HepG2 (cell line): ENCODE results near the gene GOSR1. TPM values are rescaled to one million over a fixed set of nuclear protein-coding genes. Genes with fewer than 3 reads are reported as not detected.

Experiments used
- ATAC-seq: fragments of 200-7000 bp; cut with Tn5 transposase; 3 replicates; pipeline ENCODE4 v1.9.1; 2020; ENCODE audit warnings: mild to moderate bottlenecking, moderate library complexity
- BruUV-seq: library from RNA; stranded (reverse); fragments of 400-500 nt; replicated peaks from 2 replicates; lab custom pipeline; 2021; lab: Mats Ljungman, UMichigan
- CTCF ChIA-PET: fragments of 300-600 bp; formaldehyde crosslinking; extraction: SDS; loops from one replicate; lab custom pipeline; 2021; ENCODE audit warnings: low total read pairs, inconsistent platforms, low intra/inter-chr PET ratio; lab: Yijun Ruan, JAX
- POLR2A ChIA-PET: fragments of 350-600 bp; sonication (Branson Sonifier 250); formaldehyde crosslinking; loops from one replicate; lab custom pipeline; 2020; ENCODE audit warnings: antibody characterized with exemption, inconsistent platforms; lab: Yijun Ruan, JAX
- DNase-seq: peaks from one replicate; pipeline ENCODE4 v3.0.0-alpha.2; 2015; ENCODE audit warnings: low spot score
- FAIRE-seq: peaks from 3 replicates; lab custom pipeline; 2011; peaks lifted over from hg19 to GRCh38; lab: Jason Lieb, UNC
- H2AFZ ChIP-seq: one replicate; pipeline ENCODE4 v1.6.1; 2011; ENCODE audit warnings: low read length, inconsistent platforms
- H3K27ac ChIP-seq: fragments of 300-600 bp; 3 replicates; pipeline ENCODE4 v1.8.0; 2011; ENCODE audit warnings: mixed run types, mild to moderate bottlenecking, mixed read lengths, low read length, inconsistent platforms; ENCODE audit not compliant: insufficient read depth; ENCODE audit errors: extremely low read length
- H3K27me3 ChIP-seq, 2 experiments: fragments of 200-600 bp in 1 of 2; 2 replicates in 1 of 2; 3 replicates in 1 of 2; pipeline versions ENCODE4 v1.6.0 to v1.8.0; 2011; ENCODE audit warnings: low read length in 2 of 2, mild to moderate bottlenecking in 2 of 2, moderate library complexity in 2 of 2, inconsistent platforms in 1 of 2; ENCODE audit not compliant: insufficient read depth in 2 of 2, control insufficient read depth in 1 of 2
- H3K36me3 ChIP-seq, 2 experiments: fragments of 200-600 bp in 1 of 2; replicated peaks in 1 of 2; 2 replicates in 1 of 2; 3 replicates in 1 of 2; pipeline versions ENCODE4 v1.5.1 to v1.8.0; 2011; ENCODE audit warnings: low read length in 2 of 2, inconsistent platforms in 1 of 2; ENCODE audit not compliant: insufficient read depth in 2 of 2, control insufficient read depth in 1 of 2
- H3K4me1 ChIP-seq: 2 replicates; pipeline ENCODE4 v1.5.1; 2012; ENCODE audit warnings: low read length, inconsistent platforms; ENCODE audit not compliant: insufficient read depth
- H3K4me2 ChIP-seq: 2 replicates; pipeline ENCODE4 v1.6.0; 2011; ENCODE audit warnings: low read depth, low read length, inconsistent platforms
- H3K4me3 ChIP-seq, 3 experiments: fragments of 200-600 bp in 1 of 3; sonication (generic), shearing (Covaris generic) in 1 of 3; replicated peaks in 1 of 3; 2 replicates each; pipeline ENCODE4 v1.5.1; 2011 to 2016; ENCODE audit warnings: low read length in 3 of 3, inconsistent platforms in 2 of 3, low read depth in 2 of 3, mild to moderate bottlenecking in 2 of 3, control low read depth in 1 of 3, mixed read lengths in 1 of 3; ENCODE audit not compliant: insufficient read depth in 1 of 3
- H3K79me2 ChIP-seq: one replicate; pipeline ENCODE4 v1.6.1; 2011; ENCODE audit warnings: low read length, inconsistent platforms; ENCODE audit not compliant: insufficient read depth
- H3K9ac ChIP-seq: 2 replicates; pipeline ENCODE4 v1.6.0; 2011; ENCODE audit warnings: mild to moderate bottlenecking, low read depth, low read length, inconsistent platforms; ENCODE audit not compliant: insufficient read depth
- H3K9me3 ChIP-seq: 2 replicates; pipeline ENCODE4 v1.5.1; 2012; ENCODE audit warnings: mild to moderate bottlenecking, low read length
- H4K20me1 ChIP-seq: 2 replicates; pipeline ENCODE4 v1.6.0; 2011; ENCODE audit warnings: inconsistent platforms, mild to moderate bottlenecking, low read length, moderate library complexity; ENCODE audit not compliant: insufficient read depth
- FOXO1 ChIP-seq: sonication (generic); formaldehyde crosslinking; IDR thresholded peaks from 2 replicates; pipeline ENCODE4 v1.4.0; 2020; ENCODE audit warnings: missing genetic modification reagents
- HNRNPK ChIP-seq: fragments of 200-400 bp; formaldehyde crosslinking; IDR thresholded peaks from 2 replicates; pipeline ENCODE4 v1.6.1; 2018; ENCODE audit warnings: low read length, low read depth, moderate library complexity, mild to moderate bottlenecking; ENCODE audit not compliant: poor library complexity, severe bottlenecking
- MAZ ChIP-seq, 2 experiments: sonication (generic) in 1 of 2; formaldehyde crosslinking in 1 of 2; IDR thresholded peaks; 2 replicates each; pipeline versions ENCODE4 v1.5.0 to v1.6.1; 2012 to 2020; ENCODE audit warnings: low read depth in 2 of 2, mild to moderate bottlenecking in 2 of 2, borderline replicate concordance in 1 of 2, improper control_type of control experiment in 1 of 2, low read length in 1 of 2, missing genetic modification reagents in 1 of 2, moderate library complexity in 1 of 2
- MIXL1 ChIP-seq: IDR thresholded peaks from 2 replicates; pipeline ENCODE4 v1.6.1; 2016
- RFX1 ChIP-seq: fragments of 450-650 bp; IDR thresholded peaks from 2 replicates; pipeline ENCODE4 v1.6.1; 2017
- SNAI1 ChIP-seq: sonication (generic); formaldehyde crosslinking; IDR thresholded peaks from 2 replicates; pipeline ENCODE4 v1.5.0; 2020; ENCODE audit warnings: mild to moderate bottlenecking, missing genetic modification reagents, borderline replicate concordance
- ZMAT3 ChIP-seq: sonication (generic); formaldehyde crosslinking; conservative IDR thresholded peaks from 2 replicates; pipeline ENCODE4 v1.7.0; 2021; ENCODE audit warnings: missing genetic modification reagents
- ZNF20 ChIP-seq: sonication (generic); formaldehyde crosslinking; IDR thresholded peaks from 2 replicates; pipeline ENCODE4 v1.4.0; 2020; ENCODE audit warnings: mild to moderate bottlenecking, moderate library complexity, missing genetic modification reagents
- WGBS: methylation state at CpG from one replicate; pipeline ENCODE4 v1.1.6; 2017; ENCODE audit warnings: low lambda C conversion rate; 5-methylcytosine and 5-hydroxymethylcytosine counted together
- in situ Hi-C: cut with HindIII; loops from 2 replicates; pipeline ENCODE4 v1.10.0; 2017; ENCODE audit warnings: low pct_unique_long_range_greater_than_20kb; ENCODE audit not compliant: extremely low pct_ligation_motif_present
- intact Hi-C: fragments of 100-400 bp; cut with micrococcal nuclease; formaldehyde crosslinking; loops from one replicate; pipeline ENCODE4 v1.10.0; 2022; ENCODE audit not compliant: unreplicated experiment
- polyA plus RNA-seq, 8 experiments: library from polyadenylated mRNA; depleted of rRNA in 3 of 8; stranded (reverse) in 7 of 8; unstranded in 1 of 8; fragments of >200 nt; fragmentation: Illumina TruSeq in 4 of 8; extraction: Trizol in 4 of 8; gene quantifications; 2 replicates each; pipeline versions ENCODE4 v1.2.1 to v1.2.3, GENCODE V29; 2011 to 2016; ENCODE audit warnings: low read depth in 4 of 8, missing spikeins in 1 of 8, mixed read lengths in 1 of 8; ENCODE audit not compliant: insufficient read depth in 1 of 8
- total RNA-seq, 5 experiments: library from RNA; depleted of rRNA; stranded (reverse); fragments of >200 nt; fragmentation: Illumina TruSeq; extraction: Trizol; gene quantifications; 2 replicates each; pipeline ENCODE4 v1.2.3, GENCODE V29; 2016; ENCODE audit warnings: low read depth in 1 of 5
- TF ChIP-seq, protein P1 (sequence below): sonication (generic); formaldehyde crosslinking; IDR thresholded peaks from 2 replicates; pipeline ENCODE4 v1.5.0; 2020; ENCODE audit warnings: missing genetic modification reagents
- TF ChIP-seq, protein P2 (sequence below): sonication (generic); formaldehyde crosslinking; IDR thresholded peaks from 2 replicates; pipeline ENCODE4 v1.5.0; 2020; ENCODE audit warnings: missing genetic modification reagents

The GOSR1 gene
- total and polyA plus RNA-seq, 2 of the 13 experiments (the other 11 are each of a cell fraction or from before 2014, with no cell fraction given) = 15.8 to 37.0 TPM

DNA sequence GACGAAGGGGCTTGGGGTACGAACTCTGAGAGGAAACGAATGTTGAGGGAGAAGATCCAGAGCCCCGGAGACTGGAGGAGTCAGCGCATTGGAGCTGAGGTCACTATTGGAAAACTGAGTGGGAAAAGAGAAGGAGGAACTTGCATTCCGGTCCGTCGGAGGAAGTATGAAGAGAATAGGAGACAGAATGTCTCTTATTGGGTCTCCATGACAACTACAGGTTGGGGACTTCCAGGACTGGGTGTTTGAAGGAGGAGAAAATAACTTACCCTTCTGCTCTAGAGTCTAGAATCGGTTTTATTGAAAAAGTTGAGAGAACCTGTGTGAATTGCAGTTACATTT is 537 bp downstream of the GOSR1 start:
- H3K27me3 ChIP-seq = no peaks in the 10 kb centered on the region; a peak in 1 of 5 replicates
- peaks cover 0 to 23% of the 10 kb centered on the region in 2 experiments; a peak in 3 of 5 replicates for H3K36me3 ChIP-seq
- ATAC-seq (peak; percentile 28; the same call in 2 of the 3 replicates), FAIRE-seq (no peak)
- in situ Hi-C loops = no loop called here
- peak overlapping the region; percentile 98 for H3K9ac ChIP-seq
- WGBS = 1% methylated on average over 9 of the region's 9 CpGs
- H3K27ac ChIP-seq = peak overlapping the region; percentile 87
- TF ChIP-seq MIXL1 (CRISPR knock-in tag) (no peak), SNAI1 (0 out of 2 replicates have a peak, but pooled peaks have one; percentile 69), MAZ (IDR thresholded peaks at IDR 0.05; ENCODE audit: borderline replicate concordance, low read depth, low read length) (no peak), MAZ (CRISPR knock-in tag; IDR thresholded peaks at IDR 0.05; ENCODE audit: low read depth) (no peak), RFX1 (0 out of 2 replicates have a peak, but pooled peaks have one; percentile 16), ZNF20 (CRISPR knock-in tag) (0 out of 2 replicates have a peak, but pooled peaks have one; percentile 45), FOXO1 (CRISPR knock-in tag) (no peak)
- TF ChIP-seq, protein P1, sequence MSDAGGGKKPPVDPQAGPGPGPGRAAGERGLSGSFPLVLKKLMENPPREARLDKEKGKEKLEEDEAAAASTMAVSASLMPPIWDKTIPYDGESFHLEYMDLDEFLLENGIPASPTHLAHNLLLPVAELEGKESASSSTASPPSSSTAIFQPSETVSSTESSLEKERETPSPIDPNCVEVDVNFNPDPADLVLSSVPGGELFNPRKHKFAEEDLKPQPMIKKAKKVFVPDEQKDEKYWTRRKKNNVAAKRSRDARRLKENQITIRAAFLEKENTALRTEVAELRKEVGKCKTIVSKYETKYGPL (CRISPR knock-in tag) = no peak
- TF ChIP-seq, all 625 proteins: peak for 3
- Histone ChIP-seq H3K4me1 (peaks cover 23% of the 10 kb centered on the region), H3K79me2 (peaks cover 26% of the 10 kb centered on the region), H3K4me3 (peak overlapping the region; percentile 82 to 95 (median 85)), H3K9me3 (no peaks in the 10 kb centered on the region), H3K4me2 (peak overlapping the region; percentile 75), H2AFZ (peak overlapping the region; percentile 17), H4K20me1 (no peaks in the 10 kb centered on the region)
- ChIA-PET CTCF (interaction anchor here (1.6 to 2.2 kb wide), 2 partner anchors 138 to 237 kb away, joined by 4 to 6 read pairs; no protein-coding TSS in a partner anchor), POLR2A (interaction anchor here (1.4 to 1.9 kb wide), 2 partner anchors 11 to 123 kb away, joined by 10 to 17 read pairs; no protein-coding TSS in a partner anchor)
- BruUV-seq = no TSS peak
- peak; percentile 9 for DNase-seq
- intact Hi-C loops = loop anchor here (2.0 kb wide), 1 partner anchor 137 kb away; no protein-coding TSS in a partner anchor

DNA sequence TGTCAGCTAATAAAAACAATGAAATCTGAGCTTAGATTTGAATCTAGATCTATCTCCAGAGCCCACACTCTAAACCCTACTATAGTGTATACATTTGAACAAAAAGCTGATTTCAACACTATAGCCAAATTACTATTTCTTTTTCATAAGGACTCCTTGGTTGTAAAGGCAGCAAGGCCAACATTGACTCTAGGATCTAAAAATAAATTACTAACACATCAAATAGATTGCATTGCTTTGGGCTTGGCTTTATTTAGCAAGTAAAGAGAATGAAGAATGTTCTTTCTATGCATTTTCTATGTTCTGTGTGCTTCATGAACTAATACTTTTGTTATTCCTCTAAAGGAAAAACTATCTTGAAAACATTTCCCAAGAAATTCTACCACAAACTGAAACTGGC is 5.3 kb downstream of the GOSR1 start:
- H3K27ac ChIP-seq = no peak overlapping the region
- no TSS peak for BruUV-seq
- ATAC-seq (no peak), FAIRE-seq (no peak), DNase-seq (no peak)
- H3K79me2 ChIP-seq = peaks cover 22% of the 10 kb centered on the region
- no peaks in the 10 kb centered on the region; a peak in 1 of 5 replicates for H3K27me3 ChIP-seq
- no peak overlapping the region for H3K4me2 ChIP-seq
- H4K20me1 ChIP-seq = no peaks in the 10 kb centered on the region; the same call in 1 of the 2 replicates
- peaks cover 12% of the 10 kb centered on the region for H3K4me1 ChIP-seq
- ChIA-PET CTCF (no interaction called here), POLR2A (no interaction called here)
- no peak overlapping the region for H3K4me3 ChIP-seq
- H3K9ac ChIP-seq = no peak overlapping the region
- peaks cover 5 to 65% of the 10 kb centered on the region in 2 experiments for H3K36me3 ChIP-seq
- no peaks in the 10 kb centered on the region for H3K9me3 ChIP-seq
- intact Hi-C loops (no loop called here), in situ Hi-C loops (no loop called here)
- no peak overlapping the region for H2AFZ ChIP-seq
- TF ChIP-seq ZMAT3 (no peak), HNRNPK (no peak)
- TF ChIP-seq, protein P2, sequence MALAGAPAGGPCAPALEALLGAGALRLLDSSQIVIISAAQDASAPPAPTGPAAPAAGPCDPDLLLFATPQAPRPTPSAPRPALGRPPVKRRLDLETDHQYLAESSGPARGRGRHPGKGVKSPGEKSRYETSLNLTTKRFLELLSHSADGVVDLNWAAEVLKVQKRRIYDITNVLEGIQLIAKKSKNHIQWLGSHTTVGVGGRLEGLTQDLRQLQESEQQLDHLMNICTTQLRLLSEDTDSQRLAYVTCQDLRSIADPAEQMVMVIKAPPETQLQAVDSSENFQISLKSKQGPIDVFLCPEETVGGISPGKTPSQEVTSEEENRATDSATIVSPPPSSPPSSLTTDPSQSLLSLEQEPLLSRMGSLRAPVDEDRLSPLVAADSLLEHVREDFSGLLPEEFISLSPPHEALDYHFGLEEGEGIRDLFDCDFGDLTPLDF (CRISPR knock-in tag) = no peak
